GM12874 (cell line): ENCODE results near the gene C12orf57.

Source experiments
- CTCF ChIP-seq: IDR thresholded peaks from 2 replicates; pipeline ENCODE4 v1.5.1; 2011; ENCODE audit warnings: low read depth, mild to moderate bottlenecking, control low read depth, low read length, moderate library complexity; ENCODE audit not compliant: insufficient read depth

The C12orf57 gene

GRCh38 chr12:6936636-6937480 is 7.0 kb upstream of the C12orf57 start:
- 0 out of 2 replicates have a peak, but pooled peaks have one; percentile 1 for TF ChIP-seq CTCF

GRCh38 chr12:6937481-6938352 is 6.1 kb upstream of the C12orf57 start:
- TF ChIP-seq CTCF, result peak; percentile 96

GRCh38 chr12:6938353-6939190 is 5.2 kb upstream of the C12orf57 start:
- no peak for TF ChIP-seq CTCF

- no peak for TF ChIP-seq CTCF
These were observed 4.7 kb upstream of the C12orf57 start for GRCh38 chr12:6939191-6939540.

- TF ChIP-seq CTCF, result no peak
These were observed 2.6 kb upstream of the C12orf57 start for GRCh38 chr12:6941267-6941666.

- TF ChIP-seq CTCF, result no peak
These were observed 2.0 kb upstream of the C12orf57 start for GRCh38 chr12:6941782-6942181.

- TF ChIP-seq CTCF, result no peak
These were observed 1.5 kb upstream of the C12orf57 start for GRCh38 chr12:6942331-6942665.
